ENCODE measurements around the gene STPG1.

- no peak for TF ChIP-seq CTCF (conservative IDR thresholded peaks at IDR 0.05; ENCODE audit: low read depth, low read length)
- TF ChIP-seq EZH2 (IDR thresholded peaks at IDR 0.05; ENCODE audit: low read length, unreplicated experiment), result no peak
- no peak for TF ChIP-seq EZH2phosphoT487 (IDR thresholded peaks at IDR 0.05; ENCODE audit: borderline replicate concordance, low read length)
Measured at GRCh38 chr1:24415910-24416665, 2.5 kb upstream of the STPG1 start.
